Activated T-helper 1 cell treated with anti-CD3 and anti-CD28 coated beads, Interleukin-12 subunit alpha, Interleukin-12 subunit beta, Interleukin-2, Interleukin-4 antibody, amounts not matched to agents 30 ng/mL and 10 ng/mL and 1 ng/mL, durations not matched to agents 14 hours and 24 hours and 36 hours (primary cell): ENCODE data around the gene LARP4B. TPM values are rescaled to one million over a fixed set of nuclear protein-coding genes. Genes with fewer than 3 reads are reported as not detected.

ENCODE experiments used
- DNase-seq: peaks from one replicate; pipeline ENCODE4 v3.0.0; 2021; ENCODE audit warnings: low spot score
- H3K27ac Mint-ChIP-seq: one replicate; pipeline ENCODE4 v1.8.0; 2021; ENCODE audit warnings: mild to moderate bottlenecking, mixed read lengths
- H3K27me3 Mint-ChIP-seq: one replicate; pipeline ENCODE4 v1.8.0; 2022; ENCODE audit warnings: mild to moderate bottlenecking, moderate library complexity, mixed read lengths; ENCODE audit not compliant: insufficient read depth
- H3K36me3 Mint-ChIP-seq: one replicate; pipeline ENCODE4 v1.8.0; 2021; ENCODE audit warnings: low read depth, mixed read lengths
- H3K4me1 Mint-ChIP-seq: one replicate; pipeline ENCODE4 v1.8.0; 2021; ENCODE audit warnings: low read depth, mixed read lengths
- H3K4me3 Mint-ChIP-seq: one replicate; pipeline ENCODE4 v1.8.0; 2021; ENCODE audit warnings: mild to moderate bottlenecking, moderate library complexity, mixed read lengths
- H3K9me3 Mint-ChIP-seq: one replicate; pipeline ENCODE4 v1.8.0; 2021; ENCODE audit warnings: mixed read lengths
- intact Hi-C: fragments of 100-400 bp; cut with micrococcal nuclease; formaldehyde crosslinking; loops from one replicate; pipeline ENCODE4 v1.15.1; 2024
- total RNA-seq: library from RNA; stranded (reverse); gene quantifications from 2 replicates; pipeline ENCODE4 v1.2.3, GENCODE V29; 2022

Gene LARP4B
- total RNA-seq, 1 donor from 2014 or later: 174 TPM

- intact Hi-C loops: no loop called here
- Mint-ChIP-seq H3K27me3 (no peaks in the 10 kb centered on the region), H3K4me3 (no peak overlapping the region), H3K27ac (no peak overlapping the region), H3K4me1 (no peaks in the 10 kb centered on the region), H3K9me3 (no peaks in the 10 kb centered on the region), H3K36me3 (peaks cover 47% of the 10 kb centered on the region)
- no peak for DNase-seq
Observed at GRCh38 chr10:811379-812175, 119.9 kb downstream of the LARP4B start.

- Mint-ChIP-seq H3K36me3 (peaks cover 46% of the 10 kb centered on the region), H3K4me3 (no peak overlapping the region), H3K4me1 (no peaks in the 10 kb centered on the region), H3K27me3 (no peaks in the 10 kb centered on the region), H3K27ac (no peak overlapping the region), H3K9me3 (no peaks in the 10 kb centered on the region)
- no peak for DNase-seq
- intact Hi-C loops: no loop called here
Observed at GRCh38 chr10:810351-810846, 121.1 kb downstream of the LARP4B start.

- Mint-ChIP-seq H3K9me3 (no peaks in the 10 kb centered on the region), H3K4me3 (no peak overlapping the region), H3K27me3 (no peaks in the 10 kb centered on the region), H3K36me3 (peaks cover 40% of the 10 kb centered on the region), H3K4me1 (no peaks in the 10 kb centered on the region), H3K27ac (no peak overlapping the region)
- intact Hi-C loops: no loop called here
- no peak for DNase-seq
Observed at GRCh38 chr10:809671-810350, 121.7 kb downstream of the LARP4B start.

DNA sequence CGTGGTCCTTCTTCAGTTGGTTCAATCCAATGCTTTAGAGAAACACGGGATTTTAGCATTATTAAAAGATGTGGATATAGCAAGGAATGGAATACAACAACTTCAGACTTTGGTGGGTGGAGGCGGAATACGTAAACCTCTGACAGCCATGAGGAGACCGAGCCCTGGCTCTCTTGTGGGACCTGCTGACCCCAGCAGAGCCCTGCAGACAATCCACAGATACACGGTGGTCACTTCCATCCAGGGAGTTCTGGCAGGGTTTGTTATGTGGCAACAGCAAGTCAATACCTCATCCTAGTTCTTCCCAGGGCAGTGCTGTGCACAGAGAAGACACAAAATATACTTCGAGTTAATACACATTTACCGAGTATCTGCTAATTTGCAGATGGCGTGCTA lies 123.5 kb downstream of the LARP4B start:
- no peaks in the 10 kb centered on the region for H3K4me1 Mint-ChIP-seq
- intact Hi-C loops: no loop called here
- DNase-seq: no peak
- no peaks in the 10 kb centered on the region for H3K9me3 Mint-ChIP-seq
- H3K36me3 Mint-ChIP-seq: peaks cover 28% of the 10 kb centered on the region
- no peak overlapping the region for H3K4me3 Mint-ChIP-seq
- H3K27me3 Mint-ChIP-seq: no peaks in the 10 kb centered on the region
- no peak overlapping the region for H3K27ac Mint-ChIP-seq

GRCh38 chr10:807163-807957 lies 124.1 kb downstream of the LARP4B start:
- DNase-seq: no peak
- Mint-ChIP-seq H3K27me3 (no peaks in the 10 kb centered on the region), H3K27ac (no peak overlapping the region), H3K4me1 (no peaks in the 10 kb centered on the region), H3K9me3 (no peaks in the 10 kb centered on the region), H3K36me3 (peaks cover 28% of the 10 kb centered on the region), H3K4me3 (no peak overlapping the region)
- intact Hi-C loops: no loop called here

DNA sequence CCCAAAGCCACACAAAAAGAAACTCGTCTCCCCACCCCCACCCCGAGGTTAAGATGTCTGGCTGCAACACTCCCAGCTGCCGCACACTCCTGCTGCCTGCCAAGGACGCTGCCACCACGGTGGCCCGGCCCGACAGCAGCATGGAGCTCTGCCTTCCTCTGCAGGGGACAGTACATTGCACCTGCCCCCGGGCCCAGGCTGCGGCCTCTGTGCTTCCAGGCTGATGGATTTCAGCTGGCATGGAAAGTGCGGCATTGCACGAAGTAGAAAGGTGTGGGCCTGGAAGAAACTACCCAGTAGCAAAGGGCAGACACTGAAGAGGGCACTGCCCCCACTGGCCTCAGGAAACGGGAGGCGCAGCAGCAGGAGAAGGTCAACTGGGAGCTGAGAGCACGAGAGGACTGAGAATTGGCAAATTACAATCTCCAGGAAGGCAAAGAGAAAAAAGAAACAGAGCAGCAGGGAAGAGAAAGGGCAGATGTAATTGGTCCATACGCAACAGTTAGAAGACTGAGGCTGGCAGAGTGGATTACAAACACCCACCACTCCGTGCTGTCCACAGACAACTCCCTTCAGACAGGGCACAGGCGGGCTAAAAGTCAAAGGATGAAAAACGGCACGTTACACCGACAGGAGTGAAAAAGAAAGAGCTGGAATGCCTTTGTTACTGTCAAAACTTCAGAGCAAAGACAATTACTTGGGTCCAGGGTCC lies 124.9 kb downstream of the LARP4B start:
- Mint-ChIP-seq H3K27me3 (no peaks in the 10 kb centered on the region), H3K36me3 (peaks cover 22% of the 10 kb centered on the region), H3K4me3 (no peak overlapping the region), H3K9me3 (no peaks in the 10 kb centered on the region), H3K27ac (no peak overlapping the region), H3K4me1 (no peaks in the 10 kb centered on the region)
- DNase-seq: no peak
- intact Hi-C loops: no loop called here

GRCh38 chr10:805620-806305 lies 125.7 kb downstream of the LARP4B start:
- no peak overlapping the region for H3K27ac Mint-ChIP-seq
- H3K9me3 Mint-ChIP-seq: no peaks in the 10 kb centered on the region
- H3K27me3 Mint-ChIP-seq: no peaks in the 10 kb centered on the region
- H3K36me3 Mint-ChIP-seq: peaks cover 22% of the 10 kb centered on the region
- intact Hi-C loops: no loop called here
- no peak overlapping the region for H3K4me3 Mint-ChIP-seq
- no peak for DNase-seq
- H3K4me1 Mint-ChIP-seq: no peaks in the 10 kb centered on the region

DNA sequence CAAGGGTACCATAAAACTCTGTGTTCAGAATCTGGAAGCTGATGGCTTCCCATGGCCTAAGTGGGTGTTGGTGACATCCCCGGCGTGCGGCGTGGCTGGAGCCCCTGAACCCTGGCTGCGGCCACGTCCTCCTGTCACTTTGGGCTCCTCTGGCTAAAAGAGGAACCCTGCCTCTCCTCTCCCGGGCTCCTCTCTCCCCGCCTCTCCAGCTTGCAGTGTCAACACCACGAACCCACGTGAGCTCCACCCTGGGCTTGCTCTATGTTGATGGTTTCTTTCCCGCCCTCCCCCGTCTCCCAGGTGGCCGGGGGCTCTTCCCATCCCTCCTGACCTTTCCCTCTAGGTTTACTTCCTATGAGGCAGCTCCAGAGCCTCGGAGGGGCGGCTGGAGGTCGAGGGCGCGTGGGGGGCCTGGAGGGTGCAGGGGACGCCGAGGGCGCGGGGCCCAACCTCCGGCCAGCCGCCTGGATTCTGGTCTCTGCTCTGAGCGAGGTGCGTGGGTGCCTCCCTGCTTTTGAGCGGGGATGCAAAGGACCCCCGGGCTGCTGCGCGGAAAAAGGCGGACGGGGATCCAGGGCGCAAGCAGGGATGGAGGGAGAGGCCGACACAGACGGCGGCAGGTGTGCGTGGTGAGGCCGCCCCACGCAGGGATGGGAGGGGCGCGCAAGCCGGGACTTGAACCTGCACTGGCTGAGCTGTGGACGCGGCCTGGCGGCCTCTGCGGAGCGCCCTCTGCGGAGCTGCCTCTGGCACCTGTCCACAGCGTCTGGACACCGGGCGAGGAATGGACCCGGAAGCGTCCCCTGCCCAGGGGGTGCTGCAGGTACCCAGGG lies 126.5 kb downstream of the LARP4B start:
- H3K27me3 Mint-ChIP-seq: no peaks in the 10 kb centered on the region
- H3K27ac Mint-ChIP-seq: no peak overlapping the region
- H3K36me3 Mint-ChIP-seq: peaks cover 22% of the 10 kb centered on the region

DNA sequence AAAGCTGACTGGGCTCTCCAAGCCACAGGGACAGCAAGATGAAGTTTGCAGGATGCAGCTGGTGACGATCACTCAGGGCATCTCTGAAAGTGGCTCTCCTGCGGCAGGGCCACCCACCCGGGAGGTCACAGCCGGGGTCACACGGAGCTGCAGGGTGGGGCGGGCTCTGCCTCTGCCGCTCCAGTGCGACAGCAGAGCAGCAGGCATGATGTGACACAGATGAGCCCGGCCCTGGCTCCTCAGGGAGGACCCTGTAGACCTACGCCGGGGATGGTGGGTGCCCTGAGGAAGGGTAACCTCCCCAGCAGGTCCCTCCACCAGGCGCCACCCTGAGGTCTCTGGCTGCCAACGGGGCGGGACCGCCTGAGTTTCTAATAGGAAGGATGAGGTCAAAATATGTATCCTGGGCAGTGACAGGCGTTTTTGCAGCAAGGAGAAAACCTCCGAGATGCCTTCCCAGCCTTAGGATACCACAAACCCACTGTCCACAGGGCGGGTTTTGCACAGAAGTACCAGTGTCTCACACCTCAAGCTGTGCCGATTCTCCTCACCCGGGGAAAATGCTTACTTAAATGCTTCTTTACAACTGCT lies 127.2 kb downstream of the LARP4B start:
- intact Hi-C loops: no loop called here
- no peak overlapping the region for H3K4me3 Mint-ChIP-seq
- H3K27ac Mint-ChIP-seq: no peak overlapping the region
- no peaks in the 10 kb centered on the region for H3K4me1 Mint-ChIP-seq
- H3K27me3 Mint-ChIP-seq: no peaks in the 10 kb centered on the region
- DNase-seq: no peak
- peaks cover 6% of the 10 kb centered on the region for H3K9me3 Mint-ChIP-seq
- peaks cover 23% of the 10 kb centered on the region for H3K36me3 Mint-ChIP-seq

More for the DNA sequence above, 126.5 kb downstream of the LARP4B start:
- DNase-seq: no peak
- Mint-ChIP-seq H3K4me1 (no peaks in the 10 kb centered on the region), H3K4me3 (no peak overlapping the region), H3K9me3 (no peaks in the 10 kb centered on the region)
- intact Hi-C loops: no loop called here

- Mint-ChIP-seq H3K27me3 (no peaks in the 10 kb centered on the region), H3K9me3 (peaks cover 17% of the 10 kb centered on the region), H3K4me1 (no peaks in the 10 kb centered on the region), H3K4me3 (no peak overlapping the region), H3K27ac (no peak overlapping the region), H3K36me3 (peaks cover 22% of the 10 kb centered on the region)
- intact Hi-C loops: no loop called here
- DNase-seq: no peak
Observed at GRCh38 chr10:803041-803741, 128.3 kb downstream of the LARP4B start.

DNA sequence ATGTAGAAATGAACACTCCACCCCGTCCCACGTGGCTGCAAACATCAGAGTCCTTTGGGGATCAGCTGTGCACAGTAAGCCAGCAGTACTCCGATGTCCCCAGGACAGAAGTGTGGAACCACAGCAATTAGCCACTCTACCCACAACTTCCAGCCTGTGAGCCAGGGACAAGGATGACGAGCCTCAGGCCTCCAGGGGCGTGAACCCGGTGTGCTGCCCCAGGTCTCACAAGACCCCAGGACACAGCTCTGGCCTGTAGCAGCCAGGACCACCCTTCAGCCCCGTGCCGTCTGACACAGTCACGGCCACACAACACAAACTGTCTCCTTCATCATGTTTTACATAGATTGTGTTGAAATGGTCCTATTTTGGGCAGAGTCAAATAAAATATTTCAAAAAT lies 129.0 kb downstream of the LARP4B start:
- no peak overlapping the region for H3K27ac Mint-ChIP-seq

More for the DNA sequence above, 129.0 kb downstream of the LARP4B start:
- intact Hi-C loops: no loop called here
- H3K27me3 Mint-ChIP-seq: no peaks in the 10 kb centered on the region
- H3K4me3 Mint-ChIP-seq: no peak overlapping the region
- no peaks in the 10 kb centered on the region for H3K4me1 Mint-ChIP-seq
- no peak for DNase-seq
- peaks cover 18% of the 10 kb centered on the region for H3K9me3 Mint-ChIP-seq
- H3K36me3 Mint-ChIP-seq: peaks cover 18% of the 10 kb centered on the region
